ENCODE data around the gene DNAJA2.

Gene DNAJA2

DNA sequence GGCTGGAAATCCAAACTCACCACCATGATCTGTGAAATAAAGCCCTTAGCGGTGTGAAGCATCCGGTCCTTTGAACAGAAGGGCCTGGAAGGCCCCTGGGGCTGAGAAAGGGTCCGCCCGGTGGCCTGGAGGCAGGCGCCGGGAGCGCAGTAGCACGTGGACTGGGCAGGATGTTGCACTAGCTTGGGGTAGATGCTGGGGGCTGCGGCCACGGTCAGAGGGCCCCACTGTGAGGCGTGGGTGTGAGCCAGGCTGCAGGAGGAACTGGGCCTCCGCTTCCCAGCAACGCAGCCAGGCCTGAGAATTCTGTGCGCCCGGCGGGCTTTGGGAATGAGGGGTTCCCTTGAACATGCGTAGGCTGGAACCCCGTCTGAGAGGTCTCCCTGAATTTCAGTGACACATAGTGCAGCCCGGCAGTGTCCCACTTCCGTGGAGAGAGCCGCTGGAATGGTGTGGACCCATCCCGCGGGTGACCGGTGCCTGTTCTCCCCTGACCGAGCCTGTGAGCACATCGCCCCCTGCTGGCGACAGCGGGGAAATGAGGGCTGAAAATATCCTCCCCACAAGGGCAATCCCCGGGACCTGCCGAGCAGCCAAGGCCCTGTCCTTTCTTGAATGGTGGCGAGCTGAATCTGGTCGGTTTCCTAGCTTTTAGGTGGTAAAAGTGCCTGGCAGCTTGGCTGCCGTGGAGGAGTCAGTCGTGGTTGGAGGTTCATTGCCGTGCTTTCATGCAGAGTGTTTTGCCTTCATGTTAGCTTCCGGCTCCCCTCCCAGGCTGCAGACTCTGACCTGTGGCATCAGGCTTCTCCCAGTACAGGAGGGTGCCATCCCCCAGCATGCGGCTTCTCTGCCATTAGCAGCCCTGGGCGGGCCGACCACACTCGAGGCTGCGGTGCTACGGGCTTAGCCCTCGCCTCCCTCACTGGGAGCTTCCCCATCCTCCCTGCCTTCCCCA is 43.8 kb downstream of the DNAJA2 start:
- peak; percentile 78 for DNase-seq (ENCODE audit: insufficient read length, low spot score)
- peak; percentile 85 for FAIRE-seq

DNA sequence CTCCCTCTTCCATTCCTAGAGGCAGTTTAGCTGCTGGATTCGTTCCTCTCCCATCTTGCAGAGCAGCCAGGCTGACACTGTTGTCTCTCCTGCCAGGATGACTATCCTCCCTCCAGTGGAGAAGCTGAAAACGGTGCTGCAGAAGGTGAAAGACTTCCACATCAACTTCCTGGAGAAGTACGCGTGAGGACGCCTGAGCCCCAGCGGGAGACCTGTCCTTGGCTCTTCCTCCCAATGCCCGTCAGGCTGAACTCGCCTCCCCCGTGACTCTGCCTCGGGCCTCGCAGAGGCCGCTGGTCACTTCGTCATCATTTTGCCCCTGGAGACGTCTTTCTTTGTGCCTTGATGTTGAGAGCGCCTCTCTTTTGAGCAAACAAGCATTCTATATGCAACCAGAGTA is 44.7 kb downstream of the DNAJA2 start:
- FAIRE-seq (no peak), DNase-seq (ENCODE audit: insufficient read length, low spot score) (no peak)

DNA sequence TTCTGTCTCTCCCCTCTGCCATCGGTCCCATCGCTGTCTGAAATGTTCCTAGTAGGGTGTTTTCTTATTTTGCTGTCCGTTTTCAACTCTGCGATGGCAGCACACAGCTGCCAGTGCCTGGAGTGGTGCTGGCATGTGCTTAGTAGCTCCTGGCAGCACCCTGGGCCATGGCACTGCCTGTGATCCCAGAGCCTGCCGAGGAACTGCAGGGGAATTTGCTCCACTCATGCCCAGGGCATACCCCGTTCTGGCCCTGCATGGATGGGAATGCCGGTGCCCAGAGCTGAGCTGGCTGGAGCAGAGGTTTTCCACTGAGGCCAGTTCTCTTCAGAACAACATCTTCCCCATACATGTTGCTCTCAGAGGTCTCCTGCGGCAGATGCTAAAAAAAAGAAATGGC is 46.2 kb downstream of the DNAJA2 start:
- DNase-seq (ENCODE audit: insufficient read length, low spot score) (no peak), FAIRE-seq (no peak)

GRCh38 chr16:46926470-46927225 is 46.8 kb downstream of the DNAJA2 start:
- no peak for DNase-seq (ENCODE audit: insufficient read length, low spot score)
- FAIRE-seq: no peak

- no peak for DNase-seq (ENCODE audit: insufficient read length, low spot score)
- FAIRE-seq: no peak
Observed at GRCh38 chr16:46924402-46924801, 49.1 kb downstream of the DNAJA2 start.

DNA sequence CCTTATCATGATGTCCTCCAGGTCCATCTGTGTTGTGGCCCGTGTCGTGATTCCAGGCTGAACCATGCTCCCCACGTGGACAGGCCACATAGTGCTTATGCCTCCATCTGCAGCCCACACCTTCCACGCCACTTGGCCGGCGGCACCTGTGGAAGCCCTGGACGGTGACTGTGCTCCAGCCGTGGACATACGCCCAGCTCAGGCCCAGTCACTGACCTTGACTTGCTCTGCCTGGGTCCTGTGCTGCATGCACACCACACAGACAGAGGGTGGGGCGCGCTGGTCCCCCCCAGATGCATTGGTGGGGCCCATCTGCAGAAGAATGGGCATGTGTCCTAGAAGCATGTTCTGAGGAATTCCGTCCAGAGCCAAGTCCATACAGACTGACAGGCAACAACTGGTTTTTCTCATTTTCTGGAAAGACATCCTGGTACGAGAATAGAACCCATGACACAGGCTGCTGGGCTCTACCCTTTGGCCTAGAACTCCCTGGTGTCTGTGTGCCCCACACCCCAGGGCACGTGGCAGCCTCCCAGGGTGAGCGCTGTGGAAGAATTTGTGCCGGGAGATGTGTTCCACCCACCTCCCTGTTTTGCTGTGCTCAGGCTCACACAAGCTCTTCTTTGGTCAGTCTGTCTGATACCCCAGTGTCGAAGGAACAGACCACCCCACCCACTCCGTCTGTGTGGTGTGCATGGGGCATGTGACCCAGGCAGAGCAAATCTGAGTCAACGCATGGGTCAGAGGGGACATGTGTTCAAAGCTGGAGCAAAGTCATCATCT is 49.8 kb downstream of the DNAJA2 start:
- no peak for DNase-seq (ENCODE audit: insufficient read length, low spot score)
- no peak for FAIRE-seq

GRCh38 chr16:46922239-46922638 is 51.2 kb downstream of the DNAJA2 start:
- no peak for DNase-seq (ENCODE audit: insufficient read length, low spot score)
- no peak for FAIRE-seq

GRCh38 chr16:46920402-46921068 is 52.9 kb downstream of the DNAJA2 start:
- no peak for DNase-seq (ENCODE audit: insufficient read length, low spot score)
- no peak for FAIRE-seq

DNA sequence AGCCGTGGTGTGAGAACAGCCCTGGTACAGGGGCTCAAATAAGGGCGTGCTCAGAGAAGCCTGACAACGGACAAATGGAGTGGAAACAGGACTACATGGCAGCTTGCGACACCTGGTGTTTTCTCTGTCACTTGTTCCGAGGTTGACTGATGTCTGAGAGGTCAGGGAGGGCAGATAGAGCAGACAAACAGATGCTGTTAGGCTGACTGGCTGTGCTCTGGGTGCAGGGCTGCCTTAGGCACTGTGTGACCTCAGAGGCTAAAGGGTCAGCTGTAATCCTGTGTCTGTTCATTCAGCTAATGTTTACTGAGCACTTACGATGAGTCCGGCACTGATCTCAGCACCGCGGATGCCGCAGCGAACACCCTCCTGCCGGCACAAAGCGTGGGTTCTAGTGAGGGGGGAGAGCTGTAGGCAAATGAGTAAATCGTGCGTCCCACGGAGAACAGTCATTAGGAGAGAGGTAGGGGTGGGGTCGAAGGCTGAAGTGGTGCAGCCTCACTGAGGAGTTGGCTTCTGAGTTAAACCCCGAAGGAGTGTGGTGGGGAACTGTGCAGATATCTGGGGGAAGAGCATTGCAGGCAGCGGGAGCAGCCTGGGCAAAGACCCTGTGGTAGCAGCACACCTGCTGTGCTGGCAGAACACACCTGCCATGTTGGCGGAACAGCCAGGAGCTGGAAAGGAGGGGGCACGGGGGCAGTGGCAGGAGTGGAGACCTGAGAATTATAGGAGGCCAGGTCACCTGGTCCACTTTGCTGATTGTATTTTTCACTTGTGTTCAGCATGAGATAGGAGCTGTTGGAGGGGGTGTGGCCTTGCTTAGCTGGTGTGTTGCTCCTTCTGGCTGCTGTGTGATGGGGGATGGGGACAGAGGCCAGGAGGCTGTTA is 54.3 kb downstream of the DNAJA2 start:
- DNase-seq (ENCODE audit: insufficient read length, low spot score) (no peak), FAIRE-seq (no peak)

- DNase-seq (ENCODE audit: insufficient read length, low spot score): no peak
- no peak for FAIRE-seq
Observed at GRCh38 chr16:46918400-46918799, 55.1 kb downstream of the DNAJA2 start.

DNA sequence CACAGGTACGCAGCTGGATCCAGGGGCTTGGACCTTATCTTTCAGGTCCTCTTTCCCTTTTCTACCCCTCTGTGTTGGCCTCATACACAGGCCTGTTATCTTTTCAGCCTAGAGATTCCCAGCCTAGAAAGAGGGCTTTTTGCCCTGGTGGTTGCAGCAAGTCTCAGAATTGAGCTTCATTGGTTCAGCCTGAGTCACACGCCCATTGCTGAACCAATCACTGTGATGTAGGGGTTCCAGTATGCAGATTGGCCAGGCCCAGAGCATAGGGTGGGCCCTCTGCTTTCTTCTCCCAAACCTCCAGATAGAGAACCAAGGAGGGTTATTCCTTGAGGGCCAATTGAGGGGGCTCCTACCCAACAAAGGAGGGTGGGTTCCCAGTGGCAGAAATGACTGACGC is 56.5 kb downstream of the DNAJA2 start:
- DNase-seq (ENCODE audit: insufficient read length, low spot score) (no peak), FAIRE-seq (no peak)

- DNase-seq (ENCODE audit: insufficient read length, low spot score) (no peak), FAIRE-seq (peak; percentile 98)
Observed at GRCh38 chr16:46915483-46916025, 57.9 kb downstream of the DNAJA2 start.

DNA sequence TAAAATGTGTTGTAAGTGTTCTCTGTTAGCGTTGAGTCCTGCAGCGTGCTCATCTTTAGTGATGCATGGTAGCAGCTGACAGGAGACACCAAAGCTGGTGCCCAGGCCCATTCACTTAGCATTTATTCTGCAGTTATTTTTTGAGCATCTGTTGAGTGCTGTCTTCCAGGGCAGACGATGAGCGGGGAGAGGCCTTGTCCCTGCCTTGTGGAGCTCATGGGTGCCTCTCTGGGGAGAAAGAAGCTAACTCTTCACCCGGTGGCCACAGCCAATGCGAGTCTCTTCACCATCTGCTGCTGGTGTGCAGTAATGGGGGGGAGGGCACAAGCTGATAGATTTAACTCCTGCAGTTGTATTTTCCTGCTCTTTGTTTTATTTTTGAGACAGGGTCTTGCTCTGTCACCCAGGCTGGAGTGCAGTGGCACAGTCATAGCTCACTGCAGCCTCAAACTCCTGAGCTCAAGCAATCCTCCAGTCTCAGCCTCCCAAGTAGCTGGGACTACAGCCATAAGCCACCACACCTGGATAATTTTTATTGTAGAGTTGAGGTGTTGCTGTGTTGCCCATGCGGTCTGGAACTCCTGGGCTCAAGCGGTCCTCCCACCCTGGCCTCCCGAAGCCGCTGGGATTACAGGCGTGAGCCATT is 58.8 kb downstream of the DNAJA2 start:
- no peak for FAIRE-seq
- no peak for DNase-seq (ENCODE audit: insufficient read length, low spot score)

DNA sequence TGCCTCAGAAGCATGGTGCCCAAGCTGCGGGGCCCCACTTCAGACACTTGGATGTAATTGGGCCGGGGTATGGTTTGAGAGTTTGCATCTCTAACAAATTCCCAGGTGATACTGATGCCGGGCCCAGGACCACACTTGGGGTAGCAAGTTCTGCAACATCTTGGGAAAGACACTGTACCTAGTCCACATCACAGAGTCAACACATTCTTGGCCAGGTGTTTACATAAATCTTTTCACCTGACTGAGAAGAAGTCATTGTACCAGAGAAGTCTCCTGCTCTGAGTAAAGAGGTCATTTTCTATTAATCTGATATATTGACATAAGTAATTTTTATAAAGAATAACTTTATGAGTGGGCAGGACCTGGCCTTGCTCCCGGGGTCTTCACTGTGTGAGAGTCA is 61.8 kb downstream of the DNAJA2 start:
- DNase-seq (ENCODE audit: insufficient read length, low spot score): no peak
- FAIRE-seq: no peak

DNA sequence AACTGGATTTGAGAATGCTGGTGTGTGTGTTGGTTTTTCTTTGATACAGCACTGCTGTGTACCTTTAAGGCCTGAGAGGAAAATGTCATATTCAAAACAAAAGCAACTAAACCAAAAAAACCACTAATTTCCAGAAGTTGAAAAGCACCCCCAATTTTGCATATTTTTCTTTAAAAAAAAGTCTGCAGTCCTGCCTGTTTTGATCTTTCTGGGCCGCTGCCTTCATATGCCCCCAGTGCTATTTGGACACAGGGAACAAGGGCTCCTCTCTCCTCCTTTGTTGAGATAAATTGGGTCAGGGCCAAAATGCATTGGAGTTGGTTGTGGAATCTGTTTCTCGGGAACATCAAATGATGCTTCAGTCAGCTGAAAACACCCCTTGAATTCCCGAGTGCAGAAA is 62.4 kb downstream of the DNAJA2 start:
- FAIRE-seq (no peak), DNase-seq (ENCODE audit: insufficient read length, low spot score) (no peak)

GRCh38 chr16:46908540-46909372 is 64.7 kb downstream of the DNAJA2 start:
- DNase-seq (ENCODE audit: insufficient read length, low spot score) (peak; percentile 59), FAIRE-seq (no peak)

DNA sequence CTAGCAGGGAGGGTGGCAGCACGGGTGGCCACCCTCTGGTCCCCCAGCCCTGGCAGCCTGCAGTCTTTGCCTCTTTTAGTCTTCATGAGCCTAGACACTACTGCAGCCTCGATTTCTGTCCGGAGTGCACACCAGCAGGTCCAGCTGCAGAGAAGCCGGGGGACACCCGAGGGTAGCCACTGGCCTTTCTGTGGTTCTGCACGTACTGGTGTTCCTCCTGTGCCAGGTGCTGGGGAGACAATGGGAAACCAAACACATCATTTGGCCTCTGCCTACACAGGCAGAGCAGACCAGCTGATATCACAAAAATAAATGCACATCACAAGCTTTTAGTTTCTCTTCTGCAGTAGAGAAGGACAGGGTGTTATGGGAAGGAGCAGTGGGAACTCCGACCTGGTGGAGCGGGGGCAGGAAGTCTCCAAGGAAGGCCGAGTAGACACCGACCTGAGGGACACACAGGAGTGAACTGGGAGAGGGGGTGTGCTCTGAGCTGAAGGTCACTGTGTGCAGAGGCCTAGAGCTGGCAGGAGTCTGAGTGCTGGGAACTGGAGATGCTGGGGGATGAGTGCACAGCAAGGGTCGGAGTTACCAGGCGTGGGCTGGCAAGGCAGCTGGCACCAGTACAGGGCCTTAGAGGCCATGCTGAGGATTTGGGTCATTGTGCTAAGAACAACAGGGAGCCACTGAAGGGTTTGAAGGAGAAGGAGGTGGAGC is 66.3 kb downstream of the DNAJA2 start:
- no peak for FAIRE-seq

More for the DNA sequence above, 66.3 kb downstream of the DNAJA2 start:
- no peak for DNase-seq (ENCODE audit: insufficient read length, low spot score)
